ENCODE results near the gene TTC34. TPM values are rescaled to one million over a fixed set of nuclear protein-coding genes. Genes with fewer than 3 reads are reported as not detected.

The TTC34 gene
- total and polyA plus RNA-seq, 2 of the 13 experiments (the other 11 are each of a cell fraction or from before 2014, with no cell fraction given) = 0.07 to 0.11 TPM

DNA sequence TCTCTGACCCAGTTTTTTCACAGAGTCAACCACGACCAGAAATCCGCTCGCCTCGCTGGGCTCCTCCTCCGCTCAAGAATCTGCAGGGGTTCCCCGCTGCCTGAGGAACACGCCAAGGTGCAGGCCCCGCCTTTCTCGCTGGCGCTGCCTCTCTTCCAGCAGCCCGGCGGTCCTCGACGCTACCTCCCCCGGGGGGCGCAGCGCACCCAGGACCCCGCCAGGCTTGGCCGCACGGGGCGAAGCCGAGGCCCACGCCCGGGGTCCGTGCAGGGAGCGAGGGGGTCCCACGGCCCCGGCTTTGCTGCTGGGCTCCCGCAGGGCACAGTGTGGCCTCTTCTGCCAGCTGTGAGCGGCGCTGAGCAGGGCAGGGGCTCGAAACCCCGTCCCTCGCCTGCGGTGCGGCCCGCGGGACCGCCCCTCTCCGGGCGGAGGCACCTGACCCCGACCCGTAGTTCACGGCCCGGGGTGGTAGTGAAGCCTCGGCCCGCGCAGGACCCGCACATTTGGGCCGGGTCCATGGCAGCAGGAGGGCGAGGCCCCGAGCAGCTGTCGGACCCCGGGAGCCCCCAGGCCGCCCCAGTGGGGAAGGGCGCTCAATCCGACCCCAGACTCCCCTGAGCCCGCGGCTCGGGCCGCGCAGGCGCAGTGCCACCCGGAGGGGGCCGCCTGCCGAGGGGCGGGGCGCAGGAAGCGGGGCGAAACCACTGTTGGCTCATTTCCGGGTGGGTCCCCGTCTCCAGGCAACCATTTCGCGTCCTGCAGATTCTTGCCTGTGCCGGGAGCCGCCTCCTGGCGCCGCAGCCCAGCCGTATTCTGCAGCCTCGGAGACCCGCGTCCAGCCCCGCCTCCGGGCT, 158.7 kb downstream of the TTC34 start (continued):
- TF ChIP-seq ZNF44 (CRISPR knock-in tag; IDR thresholded peaks at IDR 0.05) (no peak), TARDBP (CRISPR knock-in tag; IDR thresholded peaks at IDR 0.05) (peak; percentile 45; the same call in 1 of the 2 replicates), NR2F1 (CRISPR knock-in tag; IDR thresholded peaks at IDR 0.05) (no peak), ZNF460 (CRISPR knock-in tag; IDR thresholded peaks at IDR 0.05; ENCODE audit: borderline replicate concordance) (no peak), ZKSCAN5 (CRISPR knock-in tag; IDR thresholded peaks at IDR 0.05) (no peak), NFIB (CRISPR knock-in tag; IDR thresholded peaks at IDR 0.05; ENCODE audit: borderline replicate concordance) (no peak), ZNF354B (CRISPR knock-in tag; IDR thresholded peaks at IDR 0.05) (no peak), ZNF562 (CRISPR knock-in tag; IDR thresholded peaks at IDR 0.05; ENCODE audit: borderline replicate concordance) (no peak), IRX3 (CRISPR knock-in tag; IDR thresholded peaks at IDR 0.05; ENCODE audit: borderline replicate concordance, low read depth) (peak; percentile 44; the same call in 1 of the 2 replicates), SSRP1 (CRISPR knock-in tag; IDR thresholded peaks at IDR 0.05) (no peak), PRPF4 (IDR thresholded peaks at IDR 0.05; ENCODE audit: low read depth, low read length, poor library complexity, severe bottlenecking) (no peak), MAZ (IDR thresholded peaks at IDR 0.05; ENCODE audit: borderline replicate concordance, low read depth, low read length) (peak; percentile 92), MAZ (CRISPR knock-in tag; IDR thresholded peaks at IDR 0.05; ENCODE audit: low read depth) (peak; percentile 74), ZNF350 (CRISPR knock-in tag; IDR thresholded peaks at IDR 0.05; ENCODE audit: borderline replicate concordance, low read depth) (no peak)
- TF ChIP-seq, protein P1, sequence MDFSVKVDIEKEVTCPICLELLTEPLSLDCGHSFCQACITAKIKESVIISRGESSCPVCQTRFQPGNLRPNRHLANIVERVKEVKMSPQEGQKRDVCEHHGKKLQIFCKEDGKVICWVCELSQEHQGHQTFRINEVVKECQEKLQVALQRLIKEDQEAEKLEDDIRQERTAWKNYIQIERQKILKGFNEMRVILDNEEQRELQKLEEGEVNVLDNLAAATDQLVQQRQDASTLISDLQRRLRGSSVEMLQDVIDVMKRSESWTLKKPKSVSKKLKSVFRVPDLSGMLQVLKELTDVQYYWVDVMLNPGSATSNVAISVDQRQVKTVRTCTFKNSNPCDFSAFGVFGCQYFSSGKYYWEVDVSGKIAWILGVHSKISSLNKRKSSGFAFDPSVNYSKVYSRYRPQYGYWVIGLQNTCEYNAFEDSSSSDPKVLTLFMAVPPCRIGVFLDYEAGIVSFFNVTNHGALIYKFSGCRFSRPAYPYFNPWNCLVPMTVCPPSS (IDR thresholded peaks at IDR 0.05) = no peak
- TF ChIP-seq, protein P2, sequence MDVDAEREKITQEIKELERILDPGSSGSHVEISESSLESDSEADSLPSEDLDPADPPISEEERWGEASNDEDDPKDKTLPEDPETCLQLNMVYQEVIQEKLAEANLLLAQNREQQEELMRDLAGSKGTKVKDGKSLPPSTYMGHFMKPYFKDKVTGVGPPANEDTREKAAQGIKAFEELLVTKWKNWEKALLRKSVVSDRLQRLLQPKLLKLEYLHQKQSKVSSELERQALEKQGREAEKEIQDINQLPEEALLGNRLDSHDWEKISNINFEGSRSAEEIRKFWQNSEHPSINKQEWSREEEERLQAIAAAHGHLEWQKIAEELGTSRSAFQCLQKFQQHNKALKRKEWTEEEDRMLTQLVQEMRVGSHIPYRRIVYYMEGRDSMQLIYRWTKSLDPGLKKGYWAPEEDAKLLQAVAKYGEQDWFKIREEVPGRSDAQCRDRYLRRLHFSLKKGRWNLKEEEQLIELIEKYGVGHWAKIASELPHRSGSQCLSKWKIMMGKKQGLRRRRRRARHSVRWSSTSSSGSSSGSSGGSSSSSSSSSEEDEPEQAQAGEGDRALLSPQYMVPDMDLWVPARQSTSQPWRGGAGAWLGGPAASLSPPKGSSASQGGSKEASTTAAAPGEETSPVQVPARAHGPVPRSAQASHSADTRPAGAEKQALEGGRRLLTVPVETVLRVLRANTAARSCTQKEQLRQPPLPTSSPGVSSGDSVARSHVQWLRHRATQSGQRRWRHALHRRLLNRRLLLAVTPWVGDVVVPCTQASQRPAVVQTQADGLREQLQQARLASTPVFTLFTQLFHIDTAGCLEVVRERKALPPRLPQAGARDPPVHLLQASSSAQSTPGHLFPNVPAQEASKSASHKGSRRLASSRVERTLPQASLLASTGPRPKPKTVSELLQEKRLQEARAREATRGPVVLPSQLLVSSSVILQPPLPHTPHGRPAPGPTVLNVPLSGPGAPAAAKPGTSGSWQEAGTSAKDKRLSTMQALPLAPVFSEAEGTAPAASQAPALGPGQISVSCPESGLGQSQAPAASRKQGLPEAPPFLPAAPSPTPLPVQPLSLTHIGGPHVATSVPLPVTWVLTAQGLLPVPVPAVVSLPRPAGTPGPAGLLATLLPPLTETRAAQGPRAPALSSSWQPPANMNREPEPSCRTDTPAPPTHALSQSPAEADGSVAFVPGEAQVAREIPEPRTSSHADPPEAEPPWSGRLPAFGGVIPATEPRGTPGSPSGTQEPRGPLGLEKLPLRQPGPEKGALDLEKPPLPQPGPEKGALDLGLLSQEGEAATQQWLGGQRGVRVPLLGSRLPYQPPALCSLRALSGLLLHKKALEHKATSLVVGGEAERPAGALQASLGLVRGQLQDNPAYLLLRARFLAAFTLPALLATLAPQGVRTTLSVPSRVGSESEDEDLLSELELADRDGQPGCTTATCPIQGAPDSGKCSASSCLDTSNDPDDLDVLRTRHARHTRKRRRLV (CRISPR knock-in tag; IDR thresholded peaks at IDR 0.05) = no peak
- TF ChIP-seq, protein P3, sequence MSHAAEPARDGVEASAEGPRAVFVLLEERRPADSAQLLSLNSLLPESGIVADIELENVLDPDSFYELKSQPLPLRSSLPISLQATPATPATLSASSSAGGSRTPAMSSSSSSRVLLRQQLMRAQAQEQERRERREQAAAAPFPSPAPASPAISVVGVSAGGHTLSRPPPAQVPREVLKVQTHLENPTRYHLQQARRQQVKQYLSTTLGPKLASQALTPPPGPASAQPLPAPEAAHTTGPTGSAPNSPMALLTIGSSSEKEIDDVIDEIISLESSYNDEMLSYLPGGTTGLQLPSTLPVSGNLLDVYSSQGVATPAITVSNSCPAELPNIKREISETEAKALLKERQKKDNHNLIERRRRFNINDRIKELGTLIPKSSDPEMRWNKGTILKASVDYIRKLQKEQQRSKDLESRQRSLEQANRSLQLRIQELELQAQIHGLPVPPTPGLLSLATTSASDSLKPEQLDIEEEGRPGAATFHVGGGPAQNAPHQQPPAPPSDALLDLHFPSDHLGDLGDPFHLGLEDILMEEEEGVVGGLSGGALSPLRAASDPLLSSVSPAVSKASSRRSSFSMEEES (CRISPR knock-in tag; IDR thresholded peaks at IDR 0.05) = no peak
- TF ChIP-seq, protein P4, sequence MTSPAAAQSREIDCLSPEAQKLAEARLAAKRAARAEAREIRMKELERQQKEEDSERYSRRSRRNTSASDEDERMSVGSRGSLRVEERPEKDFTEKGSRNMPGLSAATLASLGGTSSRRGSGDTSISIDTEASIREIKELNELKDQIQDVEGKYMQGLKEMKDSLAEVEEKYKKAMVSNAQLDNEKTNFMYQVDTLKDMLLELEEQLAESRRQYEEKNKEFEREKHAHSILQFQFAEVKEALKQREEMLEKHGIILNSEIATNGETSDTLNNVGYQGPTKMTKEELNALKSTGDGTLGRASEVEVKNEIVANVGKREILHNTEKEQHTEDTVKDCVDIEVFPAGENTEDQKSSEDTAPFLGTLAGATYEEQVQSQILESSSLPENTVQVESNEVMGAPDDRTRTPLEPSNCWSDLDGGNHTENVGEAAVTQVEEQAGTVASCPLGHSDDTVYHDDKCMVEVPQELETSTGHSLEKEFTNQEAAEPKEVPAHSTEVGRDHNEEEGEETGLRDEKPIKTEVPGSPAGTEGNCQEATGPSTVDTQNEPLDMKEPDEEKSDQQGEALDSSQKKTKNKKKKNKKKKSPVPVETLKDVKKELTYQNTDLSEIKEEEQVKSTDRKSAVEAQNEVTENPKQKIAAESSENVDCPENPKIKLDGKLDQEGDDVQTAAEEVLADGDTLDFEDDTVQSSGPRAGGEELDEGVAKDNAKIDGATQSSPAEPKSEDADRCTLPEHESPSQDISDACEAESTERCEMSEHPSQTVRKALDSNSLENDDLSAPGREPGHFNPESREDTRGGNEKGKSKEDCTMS (CRISPR knock-in tag; conservative IDR thresholded peaks at IDR 0.05) = no peak

Data from HepG2 (cell line).